MCF 10A (cell line): Measurements from ENCODE around the gene ANO1. TPM values are rescaled to one million over a fixed set of nuclear protein-coding genes. Genes with fewer than 3 reads are reported as not detected.

ENCODE experiments used
- BruUV-seq: library from RNA; stranded (reverse); fragments of 400-500 nt; replicated peaks from 2 replicates; lab custom pipeline; 2021; lab: Mats Ljungman, UMichigan
- CTCF ChIA-PET: fragments of 300-600 bp; sonication (Branson Sonifier 250); formaldehyde crosslinking; extraction: SDS; loops from one replicate; lab custom pipeline; 2021; ENCODE audit warnings: antibody characterized with exemption, inconsistent platforms; lab: Yijun Ruan, JAX
- POLR2A ChIA-PET: fragments of 300-600, 350-650 bp; sonication (Branson Sonifier 250); formaldehyde crosslinking; extraction: SDS; loops from one replicate; lab custom pipeline; 2020; ENCODE audit warnings: antibody characterized with exemption, inconsistent platforms; lab: Yijun Ruan, JAX
- DNase-seq: peaks from one replicate; pipeline ENCODE4 v3.0.0-alpha.2; 2018; ENCODE audit not compliant: unreplicated experiment
- H3K27ac Mint-ChIP-seq: one replicate; pipeline ENCODE4 v1.8.0; 2022; ENCODE audit warnings: mild to moderate bottlenecking, low read depth, mixed read lengths; ENCODE audit not compliant: unreplicated experiment
- H3K27me3 Mint-ChIP-seq: one replicate; pipeline ENCODE4 v1.8.0; 2022; ENCODE audit warnings: mixed read lengths; ENCODE audit not compliant: insufficient read depth, unreplicated experiment
- H3K36me3 Mint-ChIP-seq: one replicate; pipeline ENCODE4 v1.8.0; 2022; ENCODE audit warnings: mild to moderate bottlenecking, moderate library complexity, mixed read lengths; ENCODE audit not compliant: insufficient read depth, unreplicated experiment
- H3K4me1 Mint-ChIP-seq: one replicate; pipeline ENCODE4 v1.8.0; 2022; ENCODE audit warnings: mixed read lengths; ENCODE audit not compliant: insufficient read depth, unreplicated experiment
- H3K4me3 Mint-ChIP-seq: one replicate; pipeline ENCODE4 v1.8.0; 2022; ENCODE audit warnings: mild to moderate bottlenecking, moderate library complexity, mixed read lengths; ENCODE audit not compliant: unreplicated experiment
- H3K9me3 Mint-ChIP-seq: one replicate; pipeline ENCODE4 v1.8.0; 2022; ENCODE audit warnings: mixed read lengths; ENCODE audit not compliant: unreplicated experiment
- CTCF ChIP-seq: fragments of 200-600 bp; IDR thresholded peaks from one replicate; pipeline ENCODE4 v1.8.0; 2022; ENCODE audit warnings: antibody characterized with exemption, mild to moderate bottlenecking; ENCODE audit not compliant: unreplicated experiment
- intact Hi-C: fragments of 100-400 bp; cut with micrococcal nuclease; formaldehyde crosslinking; loops from 2 replicates; pipeline ENCODE4 v1.14.1; 2022
- total RNA-seq: library from RNA; stranded (reverse); gene quantifications from 2 replicates; pipeline ENCODE4 v1.2.3, GENCODE V29; 2022

The ANO1 gene
- total RNA-seq, 1 experiment from 2014 or later = not detected

GRCh38 chr11:70127653-70128434 is 49.7 kb downstream of the ANO1 start:
- no peak for DNase-seq
- H3K27me3 Mint-ChIP-seq = peaks cover 3% of the 10 kb centered on the region
- TF ChIP-seq CTCF = no peak
- H3K36me3 Mint-ChIP-seq = no peaks in the 10 kb centered on the region
- no TSS peak for BruUV-seq
- H3K9me3 Mint-ChIP-seq = no peaks in the 10 kb centered on the region
- H3K27ac Mint-ChIP-seq = no peak overlapping the region
- ChIA-PET POLR2A (no interaction called here), CTCF (interaction anchor here (0.6 kb wide), 1 partner anchor 64 kb away, joined by 4 read pairs; no protein-coding TSS in a partner anchor)
- H3K4me3 Mint-ChIP-seq = no peak overlapping the region
- no peaks in the 10 kb centered on the region for H3K4me1 Mint-ChIP-seq
- intact Hi-C loops = no loop called here

- ChIA-PET CTCF (interaction anchor here (0.6 kb wide), 1 partner anchor 63 kb away, joined by 4 read pairs; no protein-coding TSS in a partner anchor), POLR2A (interaction anchor here (0.6 kb wide), 1 partner anchor 454 kb away, joined by 3 read pairs; no protein-coding TSS in a partner anchor)
- peak; percentile 46 for DNase-seq
- no peak overlapping the region for H3K27ac Mint-ChIP-seq
- H3K36me3 Mint-ChIP-seq = no peaks in the 10 kb centered on the region
- BruUV-seq = no TSS peak
- no peaks in the 10 kb centered on the region for H3K27me3 Mint-ChIP-seq
- no peaks in the 10 kb centered on the region for H3K4me1 Mint-ChIP-seq
- H3K4me3 Mint-ChIP-seq = no peak overlapping the region
- intact Hi-C loops = no loop called here
- no peak for TF ChIP-seq CTCF
- H3K9me3 Mint-ChIP-seq = no peaks in the 10 kb centered on the region
These were observed 50.4 kb downstream of the ANO1 start for GRCh38 chr11:70128435-70128906.

- no peak for TF ChIP-seq CTCF
- no peaks in the 10 kb centered on the region for H3K36me3 Mint-ChIP-seq
- ChIA-PET CTCF (no interaction called here), POLR2A (interaction anchor here (0.6 kb wide), 1 partner anchor 455 kb away, joined by 3 read pairs; no protein-coding TSS in a partner anchor)
- no peak overlapping the region for H3K27ac Mint-ChIP-seq
- H3K27me3 Mint-ChIP-seq = no peaks in the 10 kb centered on the region
- BruUV-seq = no TSS peak
- intact Hi-C loops = no loop called here
- no peaks in the 10 kb centered on the region for H3K9me3 Mint-ChIP-seq
- peak; percentile 45 for DNase-seq
- H3K4me3 Mint-ChIP-seq = no peak overlapping the region
- no peaks in the 10 kb centered on the region for H3K4me1 Mint-ChIP-seq
These were observed 51.0 kb downstream of the ANO1 start for GRCh38 chr11:70129051-70129592.

GRCh38 chr11:70130636-70131035 is 52.5 kb downstream of the ANO1 start:
- intact Hi-C loops = no loop called here
- Mint-ChIP-seq H3K9me3 (no peaks in the 10 kb centered on the region), H3K4me3 (no peak overlapping the region), H3K27me3 (no peaks in the 10 kb centered on the region), H3K27ac (no peak overlapping the region), H3K36me3 (no peaks in the 10 kb centered on the region), H3K4me1 (no peaks in the 10 kb centered on the region)
- no peak for TF ChIP-seq CTCF
- ChIA-PET POLR2A (no interaction called here), CTCF (no interaction called here)
- no peak for DNase-seq
- no TSS peak for BruUV-seq
